ENCODE data around the gene PPP2R1B.
A peak's percentile ranks its signal among the peaks of the same experiment; 100 is the strongest.
"Not testable (repeated sequence)": the region's sequence is repeated elsewhere in the genome, so short reads cannot be mapped to it uniquely, and the experiment has no call there.

Gene PPP2R1B

DNA sequence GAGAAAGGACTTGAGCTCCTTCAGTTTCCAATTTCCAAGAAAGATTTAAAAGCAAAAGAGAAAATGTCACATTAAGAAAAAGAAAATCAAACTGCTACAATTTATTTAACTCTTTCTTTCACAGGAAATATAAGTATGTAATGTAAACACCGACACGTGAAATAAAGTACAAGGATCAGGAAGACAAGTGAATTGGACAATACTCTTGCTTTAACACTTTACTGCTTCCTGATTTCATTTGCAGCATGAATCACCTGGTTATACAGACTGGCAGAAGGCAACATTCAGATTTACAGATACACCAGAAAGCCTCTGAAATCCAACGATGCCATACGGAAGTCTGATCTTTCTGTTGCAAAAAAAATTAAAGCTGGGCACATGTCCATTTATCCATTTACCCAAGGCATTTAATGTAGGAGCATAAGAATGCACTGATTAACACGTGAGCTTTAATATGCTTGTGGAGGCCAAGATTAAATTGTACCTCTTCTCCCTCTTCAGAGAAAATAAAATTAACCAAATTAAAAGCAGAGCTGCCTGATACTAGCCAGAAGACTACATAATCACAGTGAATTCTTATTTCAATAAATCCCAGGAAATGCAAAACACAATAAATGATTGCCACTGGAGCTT is 16.0 kb upstream of the PPP2R1B start:
- DNase-seq, result no peak

- no peak for DNase-seq
Observed at GRCh38 chr11:111779118-111779517, 12.9 kb upstream of the PPP2R1B start.

DNA sequence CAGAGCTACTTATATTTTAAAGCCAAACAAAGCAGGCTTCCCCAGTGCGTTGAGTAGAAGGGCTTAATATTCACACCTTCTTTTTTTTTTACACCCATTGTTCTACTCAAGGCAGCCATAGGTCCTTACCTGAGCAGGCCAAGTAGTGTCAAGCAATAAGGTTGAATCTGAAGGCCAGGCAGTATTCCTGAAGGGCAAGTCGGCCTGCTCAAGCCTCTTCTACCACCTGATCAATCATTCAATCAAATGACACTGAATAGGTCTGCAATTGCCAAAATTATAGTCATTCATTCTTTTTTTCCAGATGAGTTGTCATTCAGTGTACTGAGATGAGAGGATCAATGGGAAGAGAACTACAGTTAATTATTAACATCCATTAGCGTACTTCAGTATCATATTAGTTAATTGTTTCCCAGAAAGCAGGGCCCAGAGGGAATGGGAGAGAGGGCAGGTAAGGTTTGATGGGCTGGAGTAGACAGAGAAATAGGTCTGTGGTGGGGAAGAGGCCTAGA is 11.9 kb upstream of the PPP2R1B start:
- DNase-seq, result no peak

GRCh38 chr11:111777094-111778046 is 11.2 kb upstream of the PPP2R1B start:
- DNase-seq, result peak; percentile 7

DNA sequence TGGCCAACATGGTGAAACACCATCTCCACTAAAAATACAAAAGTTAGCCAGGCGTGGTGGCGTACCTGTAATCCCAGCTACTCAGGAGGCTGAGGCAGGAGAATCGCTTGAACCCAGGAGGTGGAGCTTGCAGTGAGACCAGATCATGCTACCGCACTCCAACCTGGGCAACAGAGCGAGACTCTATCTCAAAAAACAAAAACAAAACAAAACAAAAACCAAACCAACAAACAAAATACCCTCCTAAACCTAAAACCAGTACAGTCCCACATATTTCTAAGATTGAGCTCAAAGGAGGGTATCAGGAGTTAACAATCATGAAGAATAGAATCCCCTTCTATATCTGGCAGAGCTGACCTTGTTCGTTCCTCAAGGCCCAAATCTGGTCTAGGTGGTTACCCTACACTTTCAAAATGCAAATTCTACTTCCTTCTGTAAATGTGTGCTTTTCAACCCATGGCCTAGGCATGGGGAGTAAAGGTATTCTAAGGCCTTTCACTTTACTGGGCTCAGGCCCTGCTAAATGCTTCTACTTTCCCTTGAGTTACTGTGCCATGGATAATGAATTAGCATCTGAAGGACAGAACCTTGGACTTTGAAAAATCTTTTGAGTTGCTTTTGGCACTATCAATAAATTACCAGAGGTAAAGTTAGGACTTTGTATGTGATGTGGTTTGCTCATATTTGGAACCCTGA is 10.4 kb upstream of the PPP2R1B start:
- no peak for DNase-seq

DNA sequence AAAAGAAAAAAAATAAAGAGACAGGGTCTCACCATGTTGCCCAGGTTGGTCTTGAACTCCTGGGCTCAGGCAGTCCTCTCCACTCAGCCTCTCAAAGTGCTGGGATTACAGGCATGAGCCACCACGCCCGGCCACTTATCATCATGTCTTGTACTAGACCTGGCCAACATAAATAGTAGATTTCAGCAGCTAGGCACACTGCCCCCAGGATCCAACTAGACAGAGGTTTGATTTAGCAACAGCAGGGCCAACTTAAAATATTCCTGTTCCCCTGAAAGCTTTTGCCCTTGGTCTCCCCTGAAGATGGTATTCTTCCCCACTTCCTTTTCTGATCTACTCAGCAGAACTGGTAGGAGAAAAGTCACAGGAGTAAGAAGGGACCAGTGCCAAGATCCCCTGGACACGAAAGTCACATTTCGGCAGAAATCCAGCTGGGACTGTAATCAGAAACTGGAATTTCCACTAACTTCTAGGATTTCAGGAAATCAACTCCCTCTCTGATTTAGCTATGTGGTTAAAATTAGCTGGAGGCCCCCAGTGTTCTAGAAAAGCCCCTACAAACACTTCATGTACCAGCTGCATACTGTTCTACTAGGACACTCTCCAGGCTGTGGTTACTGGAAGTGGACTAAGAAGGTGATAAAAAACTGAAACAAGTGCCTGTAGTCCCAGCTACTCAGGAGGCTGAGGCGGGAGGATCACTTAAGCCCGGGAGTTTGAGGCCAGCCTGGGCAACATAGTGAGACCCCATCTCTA is 8.9 kb upstream of the PPP2R1B start:
- no peak for DNase-seq

DNA sequence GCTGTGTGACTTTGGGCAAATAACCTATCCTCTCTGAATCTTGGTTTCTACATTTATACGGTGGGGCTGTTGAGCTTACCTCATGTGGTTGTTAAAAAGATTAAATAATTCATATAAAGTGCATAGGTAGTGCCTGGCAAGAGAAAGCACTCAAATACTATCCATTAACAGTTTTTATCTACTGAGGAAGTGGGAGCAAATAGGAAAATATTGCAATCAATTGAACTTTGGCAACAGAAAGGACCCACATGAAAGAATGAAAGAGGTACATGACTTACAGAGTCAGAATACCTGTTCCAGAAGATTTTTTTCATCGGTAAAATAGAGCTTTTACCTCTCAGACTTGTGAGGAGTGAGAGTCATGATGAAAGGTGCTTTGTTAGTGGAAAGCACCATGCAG is 6.3 kb upstream of the PPP2R1B start:
- DNase-seq, result no peak

DNA sequence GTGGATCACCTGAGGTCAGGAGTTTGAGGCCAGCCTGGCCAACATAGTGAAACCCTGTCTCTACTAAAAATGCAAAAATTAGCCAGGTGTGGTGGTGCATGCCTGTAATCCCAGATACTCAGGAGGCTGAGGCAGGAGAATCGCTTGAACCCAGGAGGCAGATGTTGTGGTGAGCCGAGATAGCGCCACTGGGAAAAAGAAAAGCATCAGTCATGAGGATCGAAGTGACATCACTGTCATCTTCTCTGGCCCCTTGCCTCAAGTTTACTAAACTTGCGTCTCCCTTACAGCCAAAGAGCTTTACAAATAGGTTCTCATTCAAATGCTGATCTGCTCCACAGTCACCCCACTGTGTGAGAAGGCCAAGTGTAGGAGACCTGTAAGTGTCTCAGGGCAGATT is 5.0 kb upstream of the PPP2R1B start:
- not testable (repeated sequence) for DNase-seq

GRCh38 chr11:111770581-111771134 is 4.5 kb upstream of the PPP2R1B start:
- DNase-seq, result no peak

DNA sequence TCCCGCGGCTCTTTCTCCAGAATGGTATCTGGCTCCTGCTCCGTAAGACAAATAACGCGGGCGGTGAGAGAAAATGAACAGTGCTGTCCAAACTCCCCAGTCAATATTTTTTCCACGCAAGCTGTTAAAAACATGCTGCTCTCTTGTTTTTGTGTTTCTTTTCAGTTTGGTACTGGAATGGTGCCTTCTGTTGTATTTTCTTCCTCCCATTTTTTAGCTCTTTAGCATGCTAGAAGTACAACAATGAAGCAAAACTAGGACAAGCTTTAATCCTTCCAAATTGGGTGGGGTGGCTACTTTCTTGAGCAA is 599 bp upstream of the PPP2R1B start:
- DNase-seq, result no peak

DNA sequence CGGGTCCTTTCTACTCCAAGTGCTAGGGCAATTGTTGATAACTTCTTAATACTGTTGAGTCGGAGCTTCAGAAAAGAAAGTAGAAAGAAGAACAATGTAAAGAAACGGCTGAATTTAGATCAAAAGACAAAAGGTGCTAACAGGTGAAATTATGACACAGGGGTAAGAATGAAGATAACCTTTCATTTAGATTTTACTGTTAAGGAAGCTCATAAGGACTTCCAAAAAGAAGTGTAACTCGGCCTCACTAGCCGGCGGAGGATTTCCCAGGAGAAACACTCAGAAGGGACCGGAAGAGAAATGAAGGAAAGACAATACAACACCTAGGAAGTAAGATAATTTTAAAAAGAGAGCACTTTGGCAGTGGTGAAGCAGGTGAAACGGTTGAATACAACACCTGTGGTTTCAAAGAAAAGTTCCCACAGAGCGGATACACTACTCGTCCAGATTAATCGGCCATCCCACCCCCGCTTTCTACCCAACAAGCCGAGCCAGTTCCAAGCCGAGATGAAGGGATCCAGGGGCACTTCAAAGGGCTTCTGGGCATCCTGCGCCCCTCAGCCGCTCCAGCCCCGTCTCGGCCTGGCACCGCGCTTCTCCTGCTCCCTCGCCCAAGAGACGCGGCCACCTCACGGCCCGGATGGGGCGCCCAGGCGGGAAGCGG is 737 bp downstream of the PPP2R1B start:
- DNase-seq, result no peak

GRCh38 chr11:111764621-111765020 is 1.6 kb downstream of the PPP2R1B start:
- DNase-seq, result no peak

DNA sequence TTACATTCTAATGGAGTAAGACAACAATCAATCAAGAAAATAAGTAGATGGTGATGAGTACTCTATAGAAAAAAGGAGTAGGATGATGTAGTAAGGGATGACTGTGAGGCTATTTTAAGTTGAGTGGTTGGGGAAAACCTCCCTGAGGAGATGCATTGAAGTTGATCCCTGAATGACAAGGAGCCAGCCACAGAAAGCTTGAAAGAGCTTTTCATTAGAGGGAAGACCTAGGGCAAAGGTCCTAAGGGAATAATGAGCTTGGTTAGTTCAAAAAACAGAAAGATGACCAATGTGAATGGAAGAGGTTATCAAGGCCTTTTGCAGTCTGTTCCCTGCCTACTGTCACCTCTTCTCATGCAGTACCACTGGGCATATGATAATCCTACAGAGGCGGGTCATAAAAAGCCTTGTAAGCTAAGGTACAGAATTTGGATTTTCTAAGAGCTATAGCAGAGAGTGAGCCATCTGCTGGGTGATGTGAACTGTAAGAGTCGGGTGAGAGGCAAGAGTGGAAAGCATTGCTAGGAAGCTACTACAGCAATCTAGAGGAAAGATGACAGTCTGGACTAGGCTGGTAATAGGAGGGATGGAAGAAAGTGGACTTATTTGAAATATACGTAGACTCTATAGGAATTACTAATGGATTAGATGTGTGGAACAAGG is 3.1 kb downstream of the PPP2R1B start:
- DNase-seq, result no peak

DNA sequence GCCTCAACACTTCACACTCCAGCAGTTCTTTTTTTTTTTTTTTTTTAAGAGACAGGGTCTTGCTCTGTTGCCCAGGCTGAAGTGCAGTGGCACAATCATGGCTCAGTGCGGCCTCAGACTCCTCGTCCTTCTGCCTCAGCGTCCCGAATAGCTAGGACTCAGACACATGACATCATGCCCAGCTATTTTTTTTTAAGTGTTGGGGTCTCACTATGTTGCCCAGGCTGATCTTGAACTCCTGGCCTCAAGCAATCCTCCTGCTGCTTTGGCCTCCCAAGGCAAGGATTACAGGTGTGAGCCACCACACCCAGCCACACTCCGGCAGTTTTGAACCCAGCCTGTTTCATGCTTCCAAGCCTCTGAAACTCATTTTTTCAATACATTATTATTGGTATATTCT is 3.7 kb downstream of the PPP2R1B start:
- DNase-seq, result no peak

- DNase-seq, result no peak
Observed at GRCh38 chr11:111761036-111761435, 5.2 kb downstream of the PPP2R1B start.

DNA sequence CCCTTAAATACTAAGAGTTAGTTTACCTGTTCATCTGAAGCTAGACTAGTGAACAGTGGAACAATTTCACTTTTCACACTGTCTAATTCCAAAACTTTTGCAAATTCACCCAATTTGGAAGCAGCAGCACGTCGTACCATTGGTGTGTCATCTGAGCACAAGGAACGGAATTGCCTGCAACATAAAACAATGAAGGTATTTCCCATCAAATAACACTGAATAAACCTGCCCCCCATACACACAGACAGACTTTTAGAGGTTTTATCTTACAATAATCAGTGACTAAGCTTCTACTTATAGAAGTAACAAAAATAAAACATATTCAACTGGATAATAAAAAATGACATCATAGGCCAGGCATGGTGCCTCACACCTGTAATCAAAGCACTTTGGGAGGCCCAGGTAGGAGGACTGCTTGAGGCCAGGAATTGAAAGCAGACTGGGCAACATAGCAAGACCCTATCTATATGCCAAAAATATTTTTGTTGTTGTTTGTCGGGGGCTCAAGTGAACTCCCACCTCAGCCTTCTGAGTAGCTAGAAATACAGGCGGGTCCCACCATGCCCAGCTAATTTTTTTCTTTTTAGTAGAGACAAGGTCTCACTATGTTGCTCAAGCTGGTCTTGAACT is 6.3 kb downstream of the PPP2R1B start:
- DNase-seq, result no peak

GRCh38 chr11:111759376-111759775 is 6.8 kb downstream of the PPP2R1B start:
- DNase-seq, result no peak

DNA sequence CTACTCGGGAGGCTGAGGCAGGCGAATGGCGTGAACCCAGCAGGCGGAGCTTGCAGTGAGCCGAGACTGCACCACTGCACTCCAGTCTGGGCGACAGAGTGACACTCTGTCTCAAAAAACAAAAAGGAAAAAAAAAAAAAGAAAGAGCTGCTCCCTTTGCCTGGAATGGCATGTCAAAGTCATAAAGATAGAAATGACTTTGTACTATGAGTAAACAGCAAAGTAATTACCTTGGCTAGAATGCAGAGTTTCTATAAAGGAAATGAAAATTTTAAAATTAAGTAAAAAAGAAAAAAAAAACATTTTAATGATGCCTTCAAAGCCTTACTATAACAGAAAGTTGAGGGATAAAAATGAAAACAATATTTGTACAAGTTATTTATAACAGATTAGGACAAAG is 10.1 kb downstream of the PPP2R1B start:
- DNase-seq, result no peak

GRCh38 chr11:111749646-111750045 is 16.5 kb downstream of the PPP2R1B start:
- no peak for DNase-seq

DNA sequence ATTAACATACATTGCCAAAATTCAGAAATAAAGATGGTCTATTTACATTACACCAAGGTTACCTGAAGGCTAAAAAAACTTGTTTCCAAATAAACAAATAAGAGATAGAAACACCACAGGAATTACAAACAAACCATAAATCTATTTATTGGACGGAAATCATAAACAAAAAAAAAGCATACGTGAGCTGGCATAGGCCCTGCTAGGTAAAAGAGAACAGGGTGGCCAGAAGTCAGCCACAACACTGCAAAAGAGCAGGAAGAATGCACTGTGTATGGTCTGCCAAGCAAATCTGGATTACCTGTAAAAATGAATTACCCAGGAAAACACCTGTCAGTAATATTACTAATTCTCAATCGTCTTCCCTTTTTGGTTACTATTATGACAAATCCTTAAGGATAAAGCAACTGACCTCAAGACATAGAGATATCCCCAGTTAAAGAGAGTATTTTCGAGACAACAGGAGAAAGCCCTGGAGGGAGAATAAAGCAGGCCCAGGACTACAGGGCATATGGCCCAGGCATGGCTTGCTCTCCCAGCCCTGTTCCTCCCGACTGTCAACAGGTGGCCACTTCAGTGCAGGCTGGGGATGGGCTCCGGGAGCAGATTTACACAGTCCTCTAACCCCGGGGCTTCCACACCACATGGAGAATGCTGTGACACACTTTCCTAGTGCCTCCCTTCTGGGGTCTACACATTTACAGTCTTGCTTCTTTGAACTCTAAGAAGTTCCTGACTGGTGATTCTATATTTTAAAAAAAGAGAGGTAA is 18.0 kb downstream of the PPP2R1B start:
- DNase-seq, result no peak

Measured in CD4-positive, alpha-beta T cell treated with Interferon gamma for 1 hour (primary cell).